Mesodermal cell (in vitro differentiated cells): ENCODE measurements around the gene CAPN1.
A peak's percentile ranks its signal among the peaks of the same experiment; 100 is the strongest.
"Not testable (repeated sequence)": the region's sequence is repeated elsewhere in the genome, so short reads cannot be mapped to it uniquely, and the experiment has no call there.

Experiments used
- H3K27ac ChIP-seq: 2 replicates; pipeline ENCODE4 v1.7.0; 2013; ENCODE audit warnings: mild to moderate bottlenecking, low read depth, low read length, moderate library complexity; ENCODE audit not compliant: severe bottlenecking
- H3K36me3 ChIP-seq: 2 replicates; pipeline ENCODE4 v1.7.1; 2013; ENCODE audit warnings: mild to moderate bottlenecking, low read length, moderate library complexity; ENCODE audit not compliant: control insufficient read depth, insufficient read depth
- H3K4me1 ChIP-seq: one replicate; pipeline ENCODE4 v1.7.1; 2013; ENCODE audit warnings: mild to moderate bottlenecking, low read length; ENCODE audit not compliant: insufficient read depth, control insufficient read depth, poor library complexity, severe bottlenecking
- H3K4me3 ChIP-seq: 2 replicates; pipeline ENCODE4 v1.7.0; 2013; ENCODE audit warnings: low read length, control low read depth, mild to moderate bottlenecking; ENCODE audit not compliant: insufficient read depth, poor library complexity, severe bottlenecking; ENCODE audit errors: extremely low read depth
- H3K9me3 ChIP-seq: 2 replicates; pipeline ENCODE4 v1.7.1; 2013; ENCODE audit warnings: mild to moderate bottlenecking, low read length, moderate library complexity; ENCODE audit not compliant: control insufficient read depth
- WGBS, 2 experiments: methylation state at CpG; one replicate each; pipeline ENCODE4 v1.1.5; 2013; ENCODE audit warnings: missing lambda C conversion rate in 2 of 2; ENCODE audit not compliant: insufficient coverage in 2 of 2; 5-methylcytosine and 5-hydroxymethylcytosine counted together

The CAPN1 gene

GRCh38 chr11:65242389-65242788, 60.7 kb downstream of the CAPN1 start:
- H3K27ac ChIP-seq, result no peak overlapping the region
- no peaks in the 10 kb centered on the region for H3K4me1 ChIP-seq
- no peaks in the 10 kb centered on the region for H3K36me3 ChIP-seq
- H3K4me3 ChIP-seq, result no peak overlapping the region
- WGBS, 2 experiments, result 80 to 88% methylated on average over 1 to 6 of the region's 6 CpGs
- peaks cover 5% of the 10 kb centered on the region for H3K9me3 ChIP-seq

GRCh38 chr11:65243797-65244196, 62.1 kb downstream of the CAPN1 start:
- Histone ChIP-seq H3K4me3 (no peak overlapping the region), H3K4me1 (no peaks in the 10 kb centered on the region), H3K9me3 (peaks cover 5% of the 10 kb centered on the region), H3K27ac (no peak overlapping the region), H3K36me3 (no peaks in the 10 kb centered on the region)
- WGBS, 2 experiments, result 59 to 65% methylated on average over 2 to 4 of the region's 4 CpGs

DNA sequence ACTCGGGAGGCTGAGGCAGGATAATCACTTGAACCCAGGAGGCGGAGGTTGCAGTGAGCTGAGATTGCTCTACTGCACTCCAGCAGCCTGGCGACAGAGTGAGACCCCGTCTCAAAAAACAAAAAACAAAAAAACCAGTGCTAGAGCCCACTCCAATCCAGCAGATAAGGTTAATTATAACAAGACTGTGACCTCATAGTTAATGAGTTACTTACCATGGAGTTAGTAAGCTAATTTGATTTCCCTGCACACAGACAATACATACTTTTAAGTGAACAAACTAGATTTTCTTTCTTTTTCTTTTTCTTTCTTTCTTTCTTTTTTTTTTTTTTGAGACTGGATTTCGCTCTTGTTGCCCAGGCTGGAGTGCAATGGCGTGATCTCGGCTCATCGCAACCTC, 63.3 kb downstream of the CAPN1 start:
- H3K4me1 ChIP-seq, H3K4me3 ChIP-seq, H3K36me3 ChIP-seq, H3K9me3 ChIP-seq, H3K27ac ChIP-seq: not testable (repeated sequence)
- WGBS, 2 experiments, result 94 to 100% methylated on average over 2 to 4 of the region's 8 CpGs

GRCh38 chr11:65246506-65246905, 64.8 kb downstream of the CAPN1 start:
- WGBS, 2 experiments, result 88 to 100% methylated on average over 2 of the region's 5 CpGs
- no peak overlapping the region for H3K27ac ChIP-seq
- peaks cover 5% of the 10 kb centered on the region for H3K9me3 ChIP-seq
- no peaks in the 10 kb centered on the region for H3K4me1 ChIP-seq
- no peak overlapping the region for H3K4me3 ChIP-seq
- H3K36me3 ChIP-seq, result no peaks in the 10 kb centered on the region

DNA sequence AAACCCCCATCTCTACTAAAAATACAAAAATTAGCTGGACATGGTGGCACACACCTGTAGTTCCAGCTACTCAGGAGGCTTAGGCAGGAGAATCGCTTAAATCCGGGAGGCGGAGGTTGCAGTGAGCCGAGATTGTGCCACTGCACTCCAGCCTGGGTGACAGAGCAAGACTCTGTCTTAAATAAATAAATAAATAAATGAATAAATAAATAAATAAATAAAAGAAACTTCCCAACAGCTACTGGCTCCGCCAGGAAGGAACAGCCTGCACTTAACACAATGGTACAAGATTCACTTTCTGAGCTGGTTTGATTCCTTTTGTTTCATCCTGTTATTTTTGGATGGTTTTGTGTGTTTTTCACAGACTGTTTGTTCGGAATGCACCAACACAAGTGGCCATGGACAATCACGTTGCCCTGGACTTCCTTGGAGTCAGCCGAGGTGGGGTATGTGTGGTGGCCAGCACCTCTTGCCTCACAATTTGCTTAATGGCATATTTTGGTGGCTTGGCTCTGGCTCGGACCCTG, 66.5 kb downstream of the CAPN1 start:
- 80 to 100% methylated on average over 3 to 5 of the region's 9 CpGs for WGBS, 2 experiments
- not testable (repeated sequence) for H3K4me3 ChIP-seq, H3K4me1 ChIP-seq, H3K27ac ChIP-seq, H3K36me3 ChIP-seq, H3K9me3 ChIP-seq

GRCh38 chr11:65251476-65251875, 69.7 kb downstream of the CAPN1 start:
- Histone ChIP-seq H3K4me1 (no peaks in the 10 kb centered on the region), H3K9me3 (no peaks in the 10 kb centered on the region), H3K36me3 (no peaks in the 10 kb centered on the region), H3K27ac (no peak overlapping the region), H3K4me3 (no peak overlapping the region)
- WGBS, 2 experiments, result 94 to 95% methylated on average over 6 of the region's 9 CpGs

GRCh38 chr11:65254724-65255123, 73.0 kb downstream of the CAPN1 start:
- no peaks in the 10 kb centered on the region for H3K4me1 ChIP-seq
- H3K4me3 ChIP-seq, result no peak overlapping the region
- no peaks in the 10 kb centered on the region for H3K9me3 ChIP-seq
- 96 to 100% methylated on average over 4 to 5 of the region's 6 CpGs for WGBS, 2 experiments
- no peak overlapping the region for H3K27ac ChIP-seq
- H3K36me3 ChIP-seq, result no peaks in the 10 kb centered on the region

- WGBS, 2 experiments, result 87 to 90% methylated on average over 2 to 4 of the region's 5 CpGs
- Histone ChIP-seq H3K27ac (no peak overlapping the region), H3K4me3 (no peak overlapping the region), H3K9me3 (no peaks in the 10 kb centered on the region), H3K4me1 (peaks cover 5% of the 10 kb centered on the region), H3K36me3 (peaks cover 4% of the 10 kb centered on the region)
Observed at GRCh38 chr11:65258988-65259387, 77.3 kb downstream of the CAPN1 start.

- H3K9me3 ChIP-seq, result no peaks in the 10 kb centered on the region
- H3K27ac ChIP-seq, result no peak overlapping the region
- H3K4me3 ChIP-seq, result no peak overlapping the region
- peaks cover 5% of the 10 kb centered on the region for H3K4me1 ChIP-seq
- WGBS, 2 experiments, result 92 to 98% methylated on average over 9 to 13 of the region's 17 CpGs
- H3K36me3 ChIP-seq, result peaks cover 12% of the 10 kb centered on the region
Observed at GRCh38 chr11:65260302-65260701, 78.6 kb downstream of the CAPN1 start.

DNA sequence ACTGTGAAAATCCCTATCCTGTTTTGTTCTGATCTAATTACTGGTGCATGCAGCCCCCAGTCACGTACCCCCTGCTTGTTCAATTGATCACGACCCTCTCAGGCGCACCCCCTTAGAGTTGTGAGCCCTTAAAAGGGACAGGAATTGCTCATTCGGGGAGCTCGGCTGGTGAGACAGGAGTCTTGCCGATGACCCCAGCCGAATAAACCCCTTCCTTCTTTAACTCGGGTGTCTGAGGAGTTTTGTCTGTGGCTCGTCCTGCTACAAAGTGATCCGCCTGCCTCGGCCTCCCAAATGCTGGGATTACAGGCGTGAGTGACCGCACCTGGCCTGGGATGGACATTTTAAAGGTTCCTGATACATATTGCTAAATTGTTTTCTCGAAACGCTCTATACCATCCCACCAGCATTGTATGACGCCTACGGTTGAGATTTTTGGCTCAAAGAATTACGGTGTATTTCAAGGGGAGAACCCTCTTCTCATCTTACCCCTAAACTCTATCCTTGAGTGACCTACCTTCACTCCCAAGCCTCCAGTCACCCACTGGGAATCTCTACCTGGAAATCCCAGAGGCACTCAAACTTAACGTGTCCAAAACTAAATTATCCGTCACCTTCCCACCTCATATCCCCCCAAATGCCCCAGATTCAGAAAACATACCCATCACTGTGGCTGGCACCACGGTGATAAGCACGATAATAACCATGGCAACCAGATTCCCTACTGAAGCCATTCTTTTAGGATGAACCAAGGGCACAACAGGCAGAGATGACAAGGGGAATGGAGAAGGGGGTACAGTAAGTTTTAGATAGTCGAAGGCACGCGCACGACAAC, 79.2 kb downstream of the CAPN1 start:
- H3K4me3 ChIP-seq, result peak overlapping the region; percentile 86
- H3K27ac ChIP-seq, result peak overlapping the region; percentile 70
- no peaks in the 10 kb centered on the region for H3K9me3 ChIP-seq
- H3K36me3 ChIP-seq, result peaks cover 16% of the 10 kb centered on the region
- H3K4me1 ChIP-seq, result peaks cover 5% of the 10 kb centered on the region
- WGBS, 2 experiments, result 73 to 78% methylated on average over 22 to 23 of the region's 26 CpGs
